Liver (tissue), 9 donors: Measurements from ENCODE around the gene WFS1. TPM values are rescaled to one million over a fixed set of nuclear protein-coding genes. Genes with fewer than 3 reads are reported as not detected.

Experiments used
- DNase-seq: peaks from one replicate; pipeline ENCODE4 v3.0.0-alpha.2; 2017; ENCODE audit warnings: low spot score
- H3K27ac ChIP-seq, 2 donors: one replicate each; pipeline ENCODE4 v1.7.0; 2013; ENCODE audit warnings: inconsistent platforms in 2 of 2, low read length in 2 of 2, control low read depth in 1 of 2, low read depth in 1 of 2, mild to moderate bottlenecking in 1 of 2
- H3K27me3 ChIP-seq, 4 donors: one replicate each; pipeline versions ENCODE4 v1.6.1 to v1.7.0; 2013; ENCODE audit warnings: low read length in 3 of 4, inconsistent platforms in 1 of 4, mild to moderate bottlenecking in 1 of 4, moderate library complexity in 1 of 4; ENCODE audit not compliant: control insufficient read depth in 4 of 4, insufficient read depth in 4 of 4
- H3K36me3 ChIP-seq, 4 donors: one replicate each; pipeline versions ENCODE4 v1.6.1 to v1.7.0; 2013; ENCODE audit warnings: low read length in 3 of 4, mild to moderate bottlenecking in 3 of 4, low read depth in 1 of 4, moderate library complexity in 1 of 4; ENCODE audit not compliant: control insufficient read depth in 4 of 4, insufficient read depth in 3 of 4
- H3K4me1 ChIP-seq, 4 donors: one replicate each; pipeline versions ENCODE4 v1.6.1 to v1.7.0; 2013; ENCODE audit warnings: low read length in 3 of 4, mild to moderate bottlenecking in 3 of 4, moderate library complexity in 1 of 4; ENCODE audit not compliant: control insufficient read depth in 4 of 4, insufficient read depth in 4 of 4
- H3K4me3 ChIP-seq, 3 donors: one replicate each; pipeline versions ENCODE4 v1.6.1 to v1.7.0; 2013; ENCODE audit warnings: low read length in 3 of 3, control low read depth in 1 of 3, low read depth in 1 of 3, mild to moderate bottlenecking in 1 of 3
- H3K9ac ChIP-seq, 2 donors: one replicate each; pipeline ENCODE4 v1.7.0; 2013; ENCODE audit warnings: low read length in 2 of 2, mild to moderate bottlenecking in 2 of 2, moderate library complexity in 2 of 2, control low read depth in 1 of 2, low read depth in 1 of 2
- H3K9me3 ChIP-seq, 4 donors: one replicate each; pipeline versions ENCODE4 v1.6.1 to v1.7.0; 2013; ENCODE audit warnings: low read length in 3 of 4; ENCODE audit not compliant: control insufficient read depth in 4 of 4
- ATF3 ChIP-seq: IDR thresholded peaks from 2 replicates; pipeline ENCODE4 v1.6.1; 2016; ENCODE audit warnings: antibody characterized with exemption
- CTCF ChIP-seq: fragments of 150-350 bp; IDR thresholded peaks from 2 replicates; pipeline ENCODE4 v1.5.1; 2017; ENCODE audit warnings: improper control_type of control experiment, low read depth, low read length; ENCODE audit not compliant: missing input control
- EGR1 ChIP-seq, 2 donors: IDR thresholded peaks; 2 replicates each; pipeline ENCODE4 v1.6.1; 2016 to 2018; ENCODE audit warnings: antibody characterized with exemption in 2 of 2, low read depth in 2 of 2
- FOXA1 ChIP-seq: IDR thresholded peaks from 2 replicates; pipeline ENCODE4 v1.6.1; 2016; ENCODE audit warnings: antibody characterized with exemption
- FOXA2 ChIP-seq: IDR thresholded peaks from 2 replicates; pipeline ENCODE4 v1.6.1; 2016; ENCODE audit warnings: antibody characterized with exemption
- GABPA ChIP-seq, 2 donors: IDR thresholded peaks in 1 of 2; conservative IDR thresholded peaks in 1 of 2; 2 replicates each; pipeline ENCODE4 v1.6.1; 2016; ENCODE audit warnings: antibody characterized with exemption in 2 of 2, mild to moderate bottlenecking in 1 of 2, moderate library complexity in 1 of 2
- HNF4A ChIP-seq, 2 donors: conservative IDR thresholded peaks; 2 replicates each; pipeline ENCODE4 v1.6.1; 2016; ENCODE audit warnings: antibody characterized with exemption in 2 of 2, mild to moderate bottlenecking in 2 of 2
- HNF4G ChIP-seq: IDR thresholded peaks from 2 replicates; pipeline ENCODE4 v1.6.1; 2016; ENCODE audit warnings: antibody characterized with exemption
- JUND ChIP-seq, 2 donors: IDR thresholded peaks; 2 replicates each; pipeline ENCODE4 v1.6.1; 2016; ENCODE audit warnings: antibody characterized with exemption in 2 of 2
- MAX ChIP-seq: IDR thresholded peaks from 2 replicates; pipeline ENCODE4 v1.6.1; 2016; ENCODE audit warnings: antibody characterized with exemption
- NR2F2 ChIP-seq: IDR thresholded peaks from 2 replicates; pipeline ENCODE4 v1.6.1; 2016; ENCODE audit warnings: antibody characterized with exemption
- RAD21 ChIP-seq, 2 donors: IDR thresholded peaks; 2 replicates each; pipeline ENCODE4 v1.6.1; 2016; ENCODE audit warnings: antibody characterized with exemption in 2 of 2, mild to moderate bottlenecking in 2 of 2
- REST ChIP-seq: IDR thresholded peaks from 2 replicates; pipeline ENCODE4 v1.6.1; 2016; ENCODE audit warnings: antibody characterized with exemption, mild to moderate bottlenecking
- SP1 ChIP-seq: IDR thresholded peaks from 2 replicates; pipeline ENCODE4 v1.6.1; 2018; ENCODE audit warnings: antibody characterized with exemption, mild to moderate bottlenecking
- TAF1 ChIP-seq: conservative IDR thresholded peaks from 2 replicates; pipeline ENCODE4 v1.6.1; 2016; ENCODE audit warnings: antibody characterized with exemption, mild to moderate bottlenecking
- YY1 ChIP-seq: IDR thresholded peaks from 2 replicates; pipeline ENCODE4 v1.6.1; 2016; ENCODE audit warnings: antibody characterized with exemption, mild to moderate bottlenecking
- ZBTB33 ChIP-seq: IDR thresholded peaks from 2 replicates; pipeline ENCODE4 v1.6.1; 2016; ENCODE audit warnings: antibody characterized with exemption
- WGBS: extraction: QIAGEN DNeasy Blood & Tissue Kit; methylation state at CpG from one replicate; pipeline ENCODE4 v1.1.7; 2013; 5-methylcytosine and 5-hydroxymethylcytosine counted together
- polyA plus RNA-seq, 2 donors: library from polyadenylated mRNA; stranded (reverse) in 1 of 2; unstranded in 1 of 2; fragments of 200-250 nt in 1 of 2; fragments of >200 nt in 1 of 2; fragmentation: Nextera tagmentation in 1 of 2; extraction: Ambion mirVana in 1 of 2; gene quantifications; one replicate each; pipeline versions ENCODE4 v1.2.1 to v1.2.3, GENCODE V29; 2013 to 2015
- total RNA-seq, 2 donors: library from RNA; depleted of rRNA; stranded (reverse); fragments of >200 nt; gene quantifications; one replicate each; pipeline ENCODE4 v1.2.3, GENCODE V29; 2014
- donor health status: healthy.
- donor health status: healthy.
- donor health status: healthy.
- donor health status: healthy.
- donor health status: healthy.

Gene WFS1
- total and polyA plus RNA-seq, 4 donors, result 6.0 to 23.9 (median 13.0) TPM

- no peak for TF ChIP-seq SP1
These were observed 28.4 kb downstream of the WFS1 start (continued) for GRCh38 chr4:6298035-6298434.

GRCh38 chr4:6298852-6299251 is 29.2 kb downstream of the WFS1 start:
- no peak for DNase-seq
- peaks cover 5 to 60% (median 6%) of the 10 kb centered on the region in 4 donors for H3K36me3 ChIP-seq
- H3K27ac ChIP-seq, result no peak overlapping the region
- no peaks in the 10 kb centered on the region for H3K9me3 ChIP-seq
- 95% methylated on average over 6 of the region's 6 CpGs for WGBS
- H3K4me1 ChIP-seq, result no peaks in the 10 kb centered on the region
- H3K9ac ChIP-seq, result no peak overlapping the region
- no peak overlapping the region for H3K4me3 ChIP-seq
- H3K27me3 ChIP-seq, result no peaks in the 10 kb centered on the region
- TF ChIP-seq TAF1 (no peak), ZBTB33 (no peak), HNF4G (no peak), ATF3 (no peak), REST (no peak), FOXA1 (no peak), SP1 (no peak), GABPA (IDR thresholded peaks at IDR 0.05 in 1 of 2, conservative IDR thresholded peaks at IDR 0.05 in 1 of 2) (no peak), MAX (no peak), CTCF (no peak), HNF4A (conservative IDR thresholded peaks at IDR 0.05) (no peak)

DNA sequence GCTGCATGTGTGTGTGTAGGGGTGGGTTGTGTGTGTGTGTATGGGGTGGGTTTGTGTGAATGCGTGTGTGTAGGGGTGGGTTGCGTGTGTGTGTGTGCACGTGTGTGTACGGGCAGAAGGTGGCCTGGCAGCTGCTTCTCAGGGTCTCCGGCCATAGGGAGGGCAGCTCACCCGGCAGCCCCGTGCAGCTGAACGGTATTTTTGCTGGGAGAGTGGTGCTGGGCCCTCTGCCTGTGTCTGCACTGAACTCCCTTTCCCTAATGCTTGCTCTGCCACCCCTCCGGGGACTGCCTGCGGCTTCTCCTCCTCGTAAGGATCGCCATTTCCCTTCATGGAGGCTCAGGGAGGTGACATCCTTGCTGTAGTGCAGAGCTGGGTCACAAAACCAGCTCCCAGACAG is 30.2 kb downstream of the WFS1 start:
- H3K36me3 ChIP-seq, result peaks cover 5 to 60% (median 6%) of the 10 kb centered on the region in 4 donors
- WGBS, result 96% methylated on average over 12 of the region's 12 CpGs
- TF ChIP-seq ZBTB33, result no peak
- no peak for TF ChIP-seq CTCF
- no peak for TF ChIP-seq EGR1 (IDR thresholded peaks at IDR 0.05; ENCODE audit: low read depth in 2 of 2)
- no peak for TF ChIP-seq FOXA1
- TF ChIP-seq FOXA2, result no peak
- TF ChIP-seq YY1, result no peak
- no peak for TF ChIP-seq JUND (IDR thresholded peaks at IDR 0.05)
- TF ChIP-seq TAF1, result no peak
- no peak for TF ChIP-seq MAX
- no peak for TF ChIP-seq RAD21 (IDR thresholded peaks at IDR 0.05)
- TF ChIP-seq NR2F2, result no peak

More for the DNA sequence above, 30.2 kb downstream of the WFS1 start:
- H3K9ac ChIP-seq, result no peak overlapping the region
- no peaks in the 10 kb centered on the region for H3K4me1 ChIP-seq
- H3K4me3 ChIP-seq, result no peak overlapping the region
- DNase-seq, result no peak
- no peaks in the 10 kb centered on the region for H3K9me3 ChIP-seq
- H3K27ac ChIP-seq, result no peak overlapping the region
- H3K27me3 ChIP-seq, result no peaks in the 10 kb centered on the region
